SHP77 treated with DMSO at 0.1 percent for 48 hours (cell line): Measurements from ENCODE around the gene HJV.

Source experiments
- DNase-seq: peaks from one replicate; lab custom pipeline; 2025; lab: John Stamatoyannopoulos, UW

Gene HJV

GRCh38 chr1:146022403-146023127, 1.0 kb upstream of the HJV start:
- no peak for DNase-seq

- no peak for DNase-seq
Measured at GRCh38 chr1:146021050-146021445, 487 bp downstream of the HJV start.

- DNase-seq: no peak
Measured at GRCh38 chr1:146020058-146021049, 1.2 kb downstream of the HJV start.

DNA sequence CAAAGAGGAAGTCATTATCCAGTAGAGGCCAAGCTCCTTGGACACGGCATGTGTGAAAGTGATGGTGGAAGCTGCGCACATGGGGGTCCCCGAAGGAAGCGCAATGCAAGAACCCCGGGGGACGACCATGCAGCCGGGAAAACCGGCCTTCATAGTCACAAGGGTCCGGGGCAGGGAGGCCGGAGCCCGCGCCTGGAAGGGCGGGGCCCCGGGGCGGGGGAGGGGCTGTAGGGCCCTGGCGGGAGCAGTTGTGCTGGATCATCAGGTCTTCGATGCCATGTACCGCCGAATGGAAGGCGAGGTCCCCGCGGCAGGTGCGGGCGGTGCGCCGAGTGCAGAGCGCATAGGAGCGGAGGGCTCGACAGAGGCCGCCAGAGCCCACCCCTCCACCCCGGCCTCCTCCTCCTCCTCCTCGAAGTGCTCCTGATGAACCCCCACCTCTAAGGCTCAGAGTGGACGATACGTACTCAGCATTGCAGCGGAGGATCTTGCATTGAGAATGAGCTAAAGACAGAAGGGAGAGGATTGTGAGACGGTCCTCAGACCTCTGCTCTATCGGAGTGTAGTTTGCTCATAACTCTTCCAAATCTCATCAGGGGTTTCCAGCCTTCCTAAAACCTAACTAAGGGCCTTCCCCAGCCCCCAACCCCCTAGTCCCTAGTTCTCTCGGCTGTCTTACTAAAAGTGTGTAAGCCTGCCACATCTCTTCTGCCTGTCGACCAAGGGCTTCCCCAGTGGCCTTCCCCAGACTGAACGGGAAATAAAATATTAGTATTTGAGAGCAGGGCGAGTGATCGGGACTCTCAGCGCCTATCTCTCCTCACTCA, 2.1 kb downstream of the HJV start:
- no peak for DNase-seq

DNA sequence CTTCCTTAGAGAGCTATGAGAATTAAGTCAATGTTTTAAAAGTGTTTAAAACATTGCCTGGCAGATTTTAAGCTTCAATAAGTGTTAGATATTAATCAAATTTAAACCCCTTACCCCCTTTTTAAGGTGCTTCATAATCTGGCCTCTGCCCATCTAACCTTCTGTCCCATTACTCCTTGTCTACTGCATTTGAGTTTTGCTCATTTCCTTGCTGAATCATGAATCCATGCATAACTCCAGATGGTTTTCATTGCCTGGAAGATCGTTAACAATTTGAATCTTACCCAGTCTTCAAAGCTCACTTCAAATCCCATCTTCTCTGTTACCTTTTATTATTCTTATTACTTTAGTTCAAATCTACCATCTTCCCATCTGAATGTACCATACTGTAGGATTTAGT, 4.6 kb downstream of the HJV start:
- no peak for DNase-seq

DNA sequence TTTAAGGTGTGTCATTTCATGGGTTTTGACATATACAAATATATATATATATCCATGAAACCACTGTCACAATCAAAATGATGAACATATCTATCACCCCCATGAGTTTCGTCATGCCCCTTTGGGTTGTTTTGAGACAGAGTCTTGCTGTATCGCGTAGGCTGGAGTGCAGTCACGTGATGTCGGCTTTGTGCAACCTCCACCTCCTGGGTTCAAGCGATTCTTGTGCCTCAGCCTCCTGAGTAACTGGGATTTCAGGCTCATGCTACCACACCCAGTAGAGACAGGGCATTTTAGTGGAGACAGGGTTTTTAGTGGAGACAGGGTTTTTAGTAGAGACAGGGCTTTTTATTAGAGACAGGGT, 8.0 kb downstream of the HJV start:
- DNase-seq: no peak

DNA sequence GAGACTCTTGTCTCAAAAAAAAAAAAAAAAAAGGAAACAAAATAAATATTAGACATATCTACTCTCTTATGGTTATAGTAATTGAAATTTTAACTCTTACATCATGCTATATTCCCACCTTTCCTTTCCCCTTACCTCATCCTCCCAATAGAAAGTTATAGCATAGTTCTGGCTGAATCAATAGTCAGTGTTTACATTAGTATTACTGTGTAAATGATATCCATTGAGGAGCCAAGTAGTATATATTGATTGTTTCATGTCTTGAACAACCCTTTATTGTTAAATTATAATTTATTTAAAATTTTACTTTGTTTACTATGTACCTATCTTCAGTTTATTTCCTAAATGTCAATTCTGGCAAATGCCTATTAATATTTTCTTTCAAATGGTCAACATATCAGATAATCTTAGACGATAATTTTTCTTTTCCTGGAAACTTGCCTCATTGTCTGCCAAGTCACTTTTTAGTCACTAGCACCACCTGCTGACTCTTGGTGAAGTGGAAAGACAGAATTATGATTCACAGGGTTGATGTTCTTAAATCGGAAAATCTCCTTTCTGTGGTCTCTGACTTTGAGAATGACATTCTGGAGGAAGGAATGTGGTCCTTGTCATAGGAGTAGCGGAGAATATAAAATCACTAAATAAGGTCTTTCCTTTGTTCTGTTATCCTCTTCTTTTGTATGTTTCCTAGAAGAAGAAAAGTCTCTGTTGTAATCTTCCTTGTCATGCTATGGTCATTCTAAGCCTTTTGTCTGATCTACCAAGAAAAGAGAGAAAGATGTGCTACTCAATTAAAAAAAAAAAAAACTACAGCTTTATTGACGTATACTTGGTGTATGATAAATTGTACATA, 8.6 kb downstream of the HJV start:
- DNase-seq: peak; percentile 78

- DNase-seq: no peak
Measured at GRCh38 chr1:146010126-146010738, 11.3 kb downstream of the HJV start.

DNA sequence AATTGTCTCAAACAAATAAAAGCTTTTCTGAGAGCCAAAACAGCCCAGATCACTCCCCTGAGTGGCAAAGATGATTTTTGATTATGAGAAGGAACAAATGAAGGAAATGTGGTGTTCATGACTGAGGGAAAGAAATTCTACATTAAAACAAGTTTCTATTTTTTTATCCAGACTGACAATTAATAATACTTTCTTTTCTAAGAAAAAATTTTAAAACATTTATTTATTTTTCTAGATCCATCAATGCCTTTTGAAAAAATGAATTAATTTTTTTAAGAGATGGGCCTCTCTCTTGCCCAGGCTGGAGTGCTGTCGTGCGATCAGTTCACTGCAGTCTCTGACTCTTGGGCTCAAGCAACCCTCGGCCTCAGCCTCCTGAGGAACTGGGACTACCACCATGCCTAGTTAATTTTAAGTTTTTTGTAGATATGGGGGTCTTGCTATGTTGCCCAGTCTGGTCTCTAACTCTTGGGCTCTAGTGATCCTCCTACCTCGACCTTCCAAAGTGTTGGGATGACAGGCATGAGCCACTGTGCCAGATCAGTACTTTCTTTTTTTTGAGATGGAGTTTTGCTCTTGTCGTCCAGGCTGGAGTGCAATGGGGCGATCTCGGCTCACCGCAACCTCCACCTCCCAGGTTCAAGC, 13.9 kb downstream of the HJV start:
- DNase-seq: no peak

DNA sequence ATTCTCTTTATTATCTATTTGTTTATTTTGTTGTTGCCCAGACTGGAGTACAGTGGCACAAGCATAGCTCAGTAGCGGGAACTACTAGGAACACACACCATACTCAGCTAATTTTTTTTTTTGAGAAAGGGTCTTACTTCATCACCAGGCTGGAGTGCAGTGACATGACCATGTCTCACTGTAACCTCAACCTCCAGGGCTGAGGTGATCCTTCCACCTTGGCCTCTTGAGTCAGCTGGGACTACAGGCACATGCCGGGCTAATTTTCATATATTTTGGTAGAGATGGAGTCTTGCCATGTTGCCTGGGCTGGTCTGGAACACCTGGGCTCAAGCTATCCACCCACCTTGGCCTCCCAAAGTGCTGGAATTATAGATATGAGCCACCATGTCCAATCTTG, 19.8 kb downstream of the HJV start:
- DNase-seq: no peak

DNA sequence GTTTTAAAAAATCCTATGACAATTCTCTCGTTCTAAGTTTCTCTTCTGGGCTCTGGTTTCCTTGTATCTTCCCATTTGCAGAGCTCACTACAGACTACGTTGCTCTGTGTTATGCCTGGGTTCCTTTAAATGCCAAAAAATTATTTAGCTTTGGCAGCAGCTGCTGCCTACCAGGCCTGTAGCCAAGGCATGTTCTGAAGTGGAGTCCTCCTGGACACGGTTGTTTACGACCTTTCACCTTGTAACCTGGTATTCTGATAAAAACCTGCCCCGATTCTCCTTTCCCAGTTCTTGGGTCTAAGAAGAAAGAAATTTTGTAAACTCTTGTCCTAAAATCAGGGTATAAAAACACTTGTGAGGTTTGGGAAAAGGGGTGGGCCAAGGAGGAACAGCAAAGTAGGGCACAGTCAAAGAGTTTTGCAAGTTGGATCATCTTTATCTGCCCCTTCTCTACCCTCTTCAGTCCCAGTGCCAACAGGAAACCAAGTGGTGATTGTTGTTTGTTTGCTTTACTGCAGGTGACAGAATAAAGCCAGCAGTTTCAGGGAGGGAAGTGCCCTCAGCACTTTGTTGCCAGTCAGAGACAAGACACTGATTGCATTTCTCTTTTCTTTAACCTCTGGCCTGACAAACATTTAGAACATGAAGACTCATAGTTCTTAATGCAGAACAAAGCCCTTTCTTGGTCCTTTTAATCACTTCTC, 22.1 kb downstream of the HJV start:
- peak; percentile 74 for DNase-seq

DNA sequence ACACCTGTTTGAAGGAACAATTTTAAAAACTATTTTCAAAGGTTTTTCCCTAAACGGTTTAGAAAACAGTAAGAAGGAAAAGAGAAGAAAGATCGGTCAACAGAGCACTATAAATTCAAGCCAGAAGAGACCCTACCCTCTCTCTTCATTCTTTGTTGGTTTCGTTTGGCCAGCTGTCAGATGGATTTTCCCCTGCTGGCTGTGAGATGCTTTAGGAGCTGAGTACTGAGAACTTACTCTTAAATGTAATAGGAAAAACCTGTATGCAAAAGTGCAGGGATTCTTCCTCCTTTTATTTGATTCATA, 23.9 kb downstream of the HJV start:
- no peak for DNase-seq

GRCh38 chr1:145997016-145997717, 24.4 kb downstream of the HJV start:
- no peak for DNase-seq

DNA sequence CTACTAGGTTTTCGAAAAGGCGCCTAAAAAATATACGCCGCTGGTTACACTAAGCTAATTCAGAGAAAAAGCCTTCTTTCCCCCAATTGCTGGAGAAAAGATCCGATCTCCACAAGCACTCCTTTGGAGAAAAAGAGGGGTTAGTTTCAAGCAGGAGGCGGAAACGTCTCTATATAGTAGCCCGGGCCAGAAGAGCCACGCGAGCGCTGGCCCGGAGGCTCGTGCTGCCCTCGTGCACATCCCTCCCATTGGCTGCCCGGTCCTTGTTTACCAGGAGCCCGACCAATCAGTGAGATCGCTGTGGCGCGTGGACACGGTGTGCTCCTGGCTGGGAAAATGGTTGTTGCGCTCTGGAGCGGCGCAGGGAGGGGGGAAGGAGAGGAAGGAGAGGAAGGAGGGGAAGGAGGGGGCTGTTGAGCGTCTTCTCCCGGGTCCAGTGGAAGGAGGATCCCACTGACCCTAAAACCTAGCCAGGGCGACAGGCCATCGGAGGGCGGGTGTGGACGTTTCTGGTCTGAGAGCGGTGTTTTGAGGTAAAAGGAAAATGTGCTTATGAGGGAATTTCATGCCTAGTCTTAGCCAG, 25.0 kb downstream of the HJV start, which contains the start of gene TXNIP:
Gene TXNIP, minus strand, starts transcription at position 147 of the 583 bp plus-strand sequence. CDS start 313 bp downstream, outside the sequence.
- DNase-seq: peak; percentile 99

DNA sequence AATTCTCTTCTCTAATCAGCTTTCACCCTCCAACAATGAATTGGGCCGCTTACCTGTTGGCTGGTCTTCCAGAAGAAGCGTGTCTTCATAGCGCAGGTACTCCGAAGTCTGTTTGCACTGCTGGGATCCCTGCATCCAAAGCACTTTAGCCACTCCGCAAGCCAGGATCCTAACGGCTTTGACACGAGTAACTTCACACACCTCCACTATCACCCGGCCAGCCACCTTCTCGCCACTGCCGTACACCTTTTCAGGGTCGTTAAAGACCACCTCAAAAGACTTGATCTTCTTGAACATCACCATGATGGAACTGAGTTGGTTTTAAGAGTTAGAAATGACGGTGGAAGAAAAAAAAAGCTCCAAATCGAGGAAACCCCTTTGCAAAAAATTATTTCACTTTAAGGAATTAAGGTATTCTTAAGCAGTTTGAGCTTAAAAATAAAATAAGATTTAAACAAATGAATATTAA, 25.5 kb downstream of the HJV start:
- no peak for DNase-seq

DNA sequence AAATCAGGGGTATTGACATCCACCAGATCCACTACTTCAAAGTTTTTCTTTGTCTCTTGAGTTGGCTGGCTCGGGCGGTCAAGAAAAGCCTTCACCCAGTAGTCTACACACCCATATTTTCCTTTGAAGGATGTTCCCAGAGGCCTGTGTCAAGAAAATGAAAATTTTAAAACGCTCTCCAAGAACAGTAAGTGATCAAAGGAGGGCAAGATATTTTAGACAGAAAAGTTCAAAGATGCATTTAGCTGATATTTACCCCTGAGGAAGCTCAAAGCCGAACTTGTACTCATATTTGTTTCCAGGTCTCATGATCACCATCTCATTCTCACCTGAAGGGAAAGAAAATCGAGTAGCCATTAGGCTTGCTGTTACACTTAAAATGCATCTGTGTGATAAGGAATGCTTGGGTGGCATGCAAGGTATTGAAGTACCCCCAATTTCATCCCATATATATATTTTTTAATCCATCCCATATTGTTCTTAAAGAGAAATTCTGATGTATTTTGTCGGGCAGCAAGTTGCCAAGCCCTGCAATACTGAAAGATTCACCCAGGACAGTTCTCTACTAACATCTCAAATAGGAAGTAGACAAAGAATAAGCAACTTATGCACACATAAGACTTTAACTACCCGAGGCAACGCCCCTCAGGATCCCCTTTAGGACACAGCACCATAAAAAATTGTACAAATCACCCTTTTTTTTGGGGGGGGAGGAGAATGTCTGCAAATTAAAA, 26.2 kb downstream of the HJV start:
- DNase-seq: no peak

GRCh38 chr1:145994391-145995120, 27.0 kb downstream of the HJV start:
- no peak for DNase-seq
